Transverse colon (tissue), 4 donors: ENCODE data around the gene GLIS1. TPM values are rescaled to one million over a fixed set of nuclear protein-coding genes. Genes with fewer than 3 reads are reported as not detected.

Source experiments
- DNase-seq: peaks from one replicate; pipeline ENCODE4 v3.0.0-alpha.2; 2019
- H3K27ac ChIP-seq, 4 donors: fragments of 200-600 bp; sonication (generic); 2 replicates each; pipeline ENCODE4 v1.5.1; 2016 to 2018; ENCODE audit warnings: inconsistent platforms in 4 of 4
- H3K27me3 ChIP-seq: fragments of 200-600 bp; sonication (generic); 2 replicates; pipeline ENCODE4 v1.5.1; 2017; ENCODE audit warnings: inconsistent platforms
- H3K36me3 ChIP-seq, 4 donors: fragments of 200-600 bp; sonication (generic); 2 replicates each; pipeline ENCODE4 v1.5.1; 2017 to 2019; ENCODE audit warnings: inconsistent platforms in 4 of 4
- H3K4me1 ChIP-seq, 4 donors: fragments of 200-600 bp; sonication (generic); 2 replicates each; pipeline ENCODE4 v1.5.1; 2017 to 2020; ENCODE audit warnings: inconsistent platforms in 4 of 4
- H3K4me3 ChIP-seq, 4 donors: fragments of 200-600 bp; sonication (generic); 1 replicate in 1 of 4; 2 replicates in 3 of 4; pipeline versions ENCODE4 v1.5.1 to v1.6.1; 2017 to 2019; ENCODE audit warnings: inconsistent platforms in 4 of 4
- H3K9me3 ChIP-seq, 2 donors: fragments of 200-600 bp; sonication (generic); 2 replicates each; pipeline ENCODE4 v1.5.1; 2017 to 2019; ENCODE audit warnings: inconsistent platforms in 2 of 2
- EP300 ChIP-seq: sonication (generic); formaldehyde crosslinking; IDR thresholded peaks from one replicate; pipeline ENCODE4 v1.6.1; 2017; ENCODE audit warnings: antibody characterized with exemption, low read depth
- POLR2A ChIP-seq: fragments of 450-650 bp; IDR thresholded peaks from one replicate; pipeline ENCODE4 v1.6.1; 2016; ENCODE audit warnings: antibody characterized with exemption, mild to moderate bottlenecking, moderate library complexity
- POLR2AphosphoS5 ChIP-seq, 3 donors: sonication (generic); formaldehyde crosslinking; IDR thresholded peaks; one replicate each; pipeline ENCODE4 v1.6.1; 2016; ENCODE audit warnings: antibody characterized with exemption in 3 of 3
- WGBS, 2 donors: methylation state at CpG; one replicate each; pipeline ENCODE4 v1.1.5; 2018; ENCODE audit warnings: low coverage in 1 of 2; 5-methylcytosine and 5-hydroxymethylcytosine counted together
- in situ Hi-C, 4 donors: fragments of 200-750 bp; cut with MboI; loops; one replicate each; pipeline versions ENCODE4 v1.15.0 to v1.15.1; 2017; ENCODE audit warnings: low sequenced_read_pairs in 3 of 4, low pct_ligation_motif_present in 1 of 4, low pct_unique_long_range_greater_than_20kb in 1 of 4
- intact Hi-C: fragments of 100-400 bp; cut with DNase I; formaldehyde crosslinking; loops from one replicate; pipeline ENCODE4 v1.15.1; 2023; ENCODE audit warnings: low total_unique reads
- total RNA-seq, 4 donors: library from RNA; depleted of rRNA; stranded (reverse); fragments of >200 nt; gene quantifications; one replicate each; pipeline ENCODE4 v1.1.0, GENCODE V29; 2016
- TF ChIP-seq, protein P1 (sequence below), 5 experiments: fragments of 200-600 bp in 3 of 5; fragments of 450-650 bp in 2 of 5; sonication (generic) in 3 of 5; IDR thresholded peaks; 1 replicate in 2 of 5; 2 replicates in 3 of 5; pipeline ENCODE4 v1.5.1; 2016 to 2017; ENCODE audit warnings: antibody characterized with exemption in 5 of 5, inconsistent platforms in 3 of 5, mild to moderate bottlenecking in 2 of 5, moderate library complexity in 1 of 5

Gene GLIS1
- total RNA-seq, 4 donors from 2014 or later: 0.16 to 0.75 (median 0.27) TPM; not detected in 1

- TF ChIP-seq, protein P1, sequence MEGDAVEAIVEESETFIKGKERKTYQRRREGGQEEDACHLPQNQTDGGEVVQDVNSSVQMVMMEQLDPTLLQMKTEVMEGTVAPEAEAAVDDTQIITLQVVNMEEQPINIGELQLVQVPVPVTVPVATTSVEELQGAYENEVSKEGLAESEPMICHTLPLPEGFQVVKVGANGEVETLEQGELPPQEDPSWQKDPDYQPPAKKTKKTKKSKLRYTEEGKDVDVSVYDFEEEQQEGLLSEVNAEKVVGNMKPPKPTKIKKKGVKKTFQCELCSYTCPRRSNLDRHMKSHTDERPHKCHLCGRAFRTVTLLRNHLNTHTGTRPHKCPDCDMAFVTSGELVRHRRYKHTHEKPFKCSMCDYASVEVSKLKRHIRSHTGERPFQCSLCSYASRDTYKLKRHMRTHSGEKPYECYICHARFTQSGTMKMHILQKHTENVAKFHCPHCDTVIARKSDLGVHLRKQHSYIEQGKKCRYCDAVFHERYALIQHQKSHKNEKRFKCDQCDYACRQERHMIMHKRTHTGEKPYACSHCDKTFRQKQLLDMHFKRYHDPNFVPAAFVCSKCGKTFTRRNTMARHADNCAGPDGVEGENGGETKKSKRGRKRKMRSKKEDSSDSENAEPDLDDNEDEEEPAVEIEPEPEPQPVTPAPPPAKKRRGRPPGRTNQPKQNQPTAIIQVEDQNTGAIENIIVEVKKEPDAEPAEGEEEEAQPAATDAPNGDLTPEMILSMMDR (IDR thresholded peaks at IDR 0.05): no peak
- TF ChIP-seq POLR2AphosphoS5 (IDR thresholded peaks at IDR 0.05): no peak
- TF ChIP-seq POLR2A: no peak
- no peak for TF ChIP-seq EP300
- no peak overlapping the region for H3K4me3 ChIP-seq
- H3K27me3 ChIP-seq: no peaks in the 10 kb centered on the region
- DNase-seq: no peak
- WGBS, 2 donors: 65 to 73% methylated on average over 4 to 6 of the region's 6 CpGs
- no peak overlapping the region for H3K27ac ChIP-seq
- intact Hi-C loops (no loop called here), in situ Hi-C loops (no loop called here)
- no peaks in the 10 kb centered on the region for H3K36me3 ChIP-seq
- no peaks in the 10 kb centered on the region for H3K4me1 ChIP-seq
- H3K9me3 ChIP-seq: no peaks in the 10 kb centered on the region
These were observed 21.7 kb downstream of the GLIS1 start for GRCh38 chr1:53717025-53717804.

DNA sequence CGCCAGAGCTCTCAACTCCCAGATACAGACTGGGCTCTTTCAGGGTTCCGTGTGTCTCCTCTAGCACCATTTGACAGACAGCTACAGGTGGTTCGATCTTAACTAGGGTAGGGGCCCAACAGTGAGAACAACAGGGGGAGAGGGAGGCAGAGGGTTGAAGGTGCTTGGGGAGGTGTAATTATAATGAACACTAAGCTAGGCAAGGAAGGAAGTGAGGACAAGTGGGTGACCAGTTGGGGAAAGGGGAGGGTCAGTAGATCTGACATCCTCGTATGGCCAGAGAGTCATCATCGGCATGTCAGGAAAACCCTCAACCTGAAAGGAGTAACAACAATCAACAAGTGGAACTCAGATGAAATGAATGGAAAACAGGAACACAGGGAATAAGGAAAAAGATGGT, 22.8 kb downstream of the GLIS1 start:
- no peak overlapping the region for H3K4me3 ChIP-seq
- WGBS, 2 donors: 60 to 80% methylated on average over 1 to 5 of the region's 5 CpGs
- intact Hi-C loops (no loop called here), in situ Hi-C loops (no loop called here)
- no peak overlapping the region for H3K27ac ChIP-seq
- no peak for DNase-seq
- TF ChIP-seq POLR2AphosphoS5 (IDR thresholded peaks at IDR 0.05) (no peak), EP300 (no peak), POLR2A (no peak)
- TF ChIP-seq, protein P1 (IDR thresholded peaks at IDR 0.05): no peak
- H3K36me3 ChIP-seq: no peaks in the 10 kb centered on the region
- H3K4me1 ChIP-seq: no peaks in the 10 kb centered on the region
- no peaks in the 10 kb centered on the region for H3K27me3 ChIP-seq
- H3K9me3 ChIP-seq: no peaks in the 10 kb centered on the region

DNA sequence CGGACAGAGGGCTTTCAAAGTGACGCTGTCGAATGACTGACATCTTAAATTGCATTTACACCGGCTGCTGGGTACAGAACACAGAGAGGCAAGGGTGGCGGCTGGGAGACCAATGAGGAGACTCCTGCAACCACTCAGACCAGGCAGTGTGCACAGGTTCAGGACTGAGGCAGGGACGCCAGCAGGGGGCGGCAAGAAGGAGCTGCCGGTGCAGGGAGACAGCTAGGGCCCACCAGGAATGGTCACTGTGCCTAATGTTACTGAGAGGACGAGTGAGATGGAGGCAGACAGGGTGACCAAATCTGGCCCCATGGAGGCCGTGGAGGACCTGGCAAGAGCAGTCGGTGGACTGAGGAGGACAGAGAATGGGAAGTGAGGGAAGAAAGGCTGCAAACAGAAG, 23.5 kb downstream of the GLIS1 start:
- 64 to 73% methylated on average over 4 to 11 of the region's 11 CpGs for WGBS, 2 donors
- in situ Hi-C loops: no loop called here
- DNase-seq: no peak
- H3K4me3 ChIP-seq: no peak overlapping the region
- no peaks in the 10 kb centered on the region for H3K4me1 ChIP-seq
- H3K36me3 ChIP-seq: no peaks in the 10 kb centered on the region
- intact Hi-C loops: no loop called here
- TF ChIP-seq, protein P1 (IDR thresholded peaks at IDR 0.05): peak in 1 of 5 experiments; percentile 7
- no peak for TF ChIP-seq POLR2AphosphoS5 (IDR thresholded peaks at IDR 0.05)
- no peak overlapping the region for H3K27ac ChIP-seq
- H3K9me3 ChIP-seq: no peaks in the 10 kb centered on the region
- no peaks in the 10 kb centered on the region for H3K27me3 ChIP-seq

GRCh38 chr1:53712276-53712675, 26.7 kb downstream of the GLIS1 start:
- WGBS, 2 donors: 83% methylated on average over 2 of the region's 2 CpGs; no CpG with 5 or more reads in 1 of the 2 donors
- no peaks in the 10 kb centered on the region for H3K4me1 ChIP-seq
- no peaks in the 10 kb centered on the region for H3K9me3 ChIP-seq
- in situ Hi-C loops: no loop called here
- H3K36me3 ChIP-seq: no peaks in the 10 kb centered on the region
- no peak overlapping the region for H3K27ac ChIP-seq
- intact Hi-C loops: no loop called here
- TF ChIP-seq POLR2A (no peak), EP300 (no peak), POLR2AphosphoS5 (IDR thresholded peaks at IDR 0.05) (no peak)
- TF ChIP-seq, protein P1 (IDR thresholded peaks at IDR 0.05): no peak
- H3K27me3 ChIP-seq: no peaks in the 10 kb centered on the region
- no peak for DNase-seq
- no peak overlapping the region for H3K4me3 ChIP-seq
